Astrocyte (in vitro differentiated cells and primary cell): ENCODE results near the gene ACVRL1. TPM values are rescaled to one million over a fixed set of nuclear protein-coding genes. Genes with fewer than 3 reads are reported as not detected.

ENCODE experiments used
- DNase-seq: peaks from one replicate; pipeline ENCODE4 v3.0.0-alpha.2; 2010; ENCODE audit warnings: low read depth
- FAIRE-seq: peaks from 2 replicates; lab custom pipeline; 2011; peaks lifted over from hg19 to GRCh38; lab: Jason Lieb, UNC
- H2AFZ ChIP-seq: 2 replicates; pipeline ENCODE4 v1.6.0; 2012; ENCODE audit warnings: low read depth, low read length, inconsistent platforms
- H3K27ac ChIP-seq: 2 replicates; pipeline ENCODE4 v1.5.1; 2011; ENCODE audit warnings: low read depth, low read length, inconsistent platforms
- H3K27me3 ChIP-seq: 2 replicates; pipeline ENCODE4 v1.6.0; 2011; ENCODE audit warnings: low read length, inconsistent platforms; ENCODE audit not compliant: insufficient read depth
- H3K36me3 ChIP-seq: 2 replicates; pipeline ENCODE4 v1.5.1; 2011; ENCODE audit warnings: low read length, inconsistent platforms; ENCODE audit not compliant: insufficient read depth
- H3K4me1 ChIP-seq: 2 replicates; pipeline ENCODE4 v1.5.1; 2011; ENCODE audit warnings: low read length, inconsistent platforms; ENCODE audit not compliant: insufficient read depth
- H3K4me2 ChIP-seq: 2 replicates; pipeline ENCODE4 v1.6.0; 2012; ENCODE audit warnings: low read length, inconsistent platforms
- H3K4me3 ChIP-seq: 2 replicates; pipeline ENCODE4 v1.5.1; 2011; ENCODE audit warnings: low read depth, mild to moderate bottlenecking, low read length, inconsistent platforms; ENCODE audit not compliant: insufficient read depth
- H3K79me2 ChIP-seq: 2 replicates; pipeline ENCODE4 v1.6.0; 2012; ENCODE audit warnings: mild to moderate bottlenecking, low read length, inconsistent platforms; ENCODE audit not compliant: insufficient read depth
- H3K9ac ChIP-seq: 2 replicates; pipeline ENCODE4 v1.6.0; 2012; ENCODE audit warnings: mild to moderate bottlenecking, low read length, inconsistent platforms
- H3K9me3 ChIP-seq: 2 replicates; pipeline ENCODE4 v1.5.1; 2012; ENCODE audit warnings: low read depth, mild to moderate bottlenecking, low read length, inconsistent platforms; ENCODE audit not compliant: insufficient read depth
- H4K20me1 ChIP-seq: 2 replicates; pipeline ENCODE4 v1.6.0; 2012; ENCODE audit warnings: low read length, inconsistent platforms; ENCODE audit not compliant: insufficient read depth
- H3K27ac Mint-ChIP-seq: one replicate; pipeline ENCODE4 v1.8.0; 2021; ENCODE audit warnings: mild to moderate bottlenecking, mixed read lengths; ENCODE audit not compliant: unreplicated experiment
- H3K27me3 Mint-ChIP-seq: one replicate; pipeline ENCODE4 v1.8.0; 2021; ENCODE audit warnings: low read depth, mixed read lengths; ENCODE audit not compliant: unreplicated experiment
- H3K36me3 Mint-ChIP-seq: one replicate; pipeline ENCODE4 v1.8.0; 2021; ENCODE audit warnings: low read depth, mixed read lengths; ENCODE audit not compliant: unreplicated experiment
- H3K4me1 Mint-ChIP-seq: one replicate; pipeline ENCODE4 v1.8.0; 2021; ENCODE audit warnings: low read depth, mixed read lengths; ENCODE audit not compliant: unreplicated experiment
- H3K4me3 Mint-ChIP-seq: one replicate; pipeline ENCODE4 v1.8.0; 2021; ENCODE audit warnings: mild to moderate bottlenecking, moderate library complexity, mixed read lengths; ENCODE audit not compliant: unreplicated experiment
- H3K9me3 Mint-ChIP-seq: one replicate; pipeline ENCODE4 v1.8.0; 2021; ENCODE audit warnings: mild to moderate bottlenecking, mixed read lengths; ENCODE audit not compliant: unreplicated experiment
- CTCF ChIP-seq: IDR thresholded peaks from 2 replicates; pipeline ENCODE4 v1.5.1; 2011; ENCODE audit warnings: low read depth, mild to moderate bottlenecking, inconsistent platforms, low read length, moderate library complexity; ENCODE audit not compliant: insufficient read depth
- EZH2 ChIP-seq: IDR thresholded peaks from 2 replicates; pipeline ENCODE4 v1.6.1; 2012; ENCODE audit warnings: mild to moderate bottlenecking, low read length, inconsistent platforms; ENCODE audit not compliant: insufficient read depth
- total RNA-seq: library from RNA; stranded (reverse); gene quantifications from 2 replicates; pipeline ENCODE4 v1.2.1, GENCODE V29; 2021

ACVRL1 gene
- total RNA-seq, 1 donor from 2014 or later: 0.95 TPM

- H3K4me3 ChIP-seq: no peak overlapping the region
- H3K9me3 ChIP-seq: no peaks in the 10 kb centered on the region
- peaks cover 52% of the 10 kb centered on the region for H3K79me2 ChIP-seq
- Mint-ChIP-seq H3K27ac (peak overlapping the region; percentile 30), H3K4me1 (peaks cover 61% of the 10 kb centered on the region), H3K27me3 (no peaks in the 10 kb centered on the region), H3K36me3 (peaks cover 13% of the 10 kb centered on the region), H3K4me3 (no peak overlapping the region), H3K9me3 (no peaks in the 10 kb centered on the region)
- TF ChIP-seq EZH2 (no peak), CTCF (no peak)
- no peak for FAIRE-seq
- H2AFZ ChIP-seq: no peak overlapping the region
- H3K4me1 ChIP-seq: peaks cover 64% of the 10 kb centered on the region
- no peaks in the 10 kb centered on the region for H3K27me3 ChIP-seq
- H3K36me3 ChIP-seq: peaks cover 3% of the 10 kb centered on the region
- DNase-seq: no peak
- H3K27ac ChIP-seq: peak overlapping the region; percentile 65
- H3K4me2 ChIP-seq: peak overlapping the region; percentile 77
- peak overlapping the region; percentile 23 for H3K9ac ChIP-seq
- peaks cover 28% of the 10 kb centered on the region for H4K20me1 ChIP-seq
These were observed 64.5 kb downstream of the ACVRL1 start for GRCh38 chr12:51971679-51972421.

- Mint-ChIP-seq H3K4me1 (peaks cover 63% of the 10 kb centered on the region), H3K27me3 (no peaks in the 10 kb centered on the region), H3K4me3 (no peak overlapping the region), H3K9me3 (no peaks in the 10 kb centered on the region), H3K27ac (no peak overlapping the region), H3K36me3 (peaks cover 14% of the 10 kb centered on the region)
- Histone ChIP-seq H3K4me3 (no peak overlapping the region), H3K27ac (peak overlapping the region; percentile 65), H3K36me3 (peaks cover 3% of the 10 kb centered on the region), H3K79me2 (peaks cover 52% of the 10 kb centered on the region), H3K4me1 (peaks cover 70% of the 10 kb centered on the region), H2AFZ (no peak overlapping the region), H3K27me3 (no peaks in the 10 kb centered on the region), H3K9ac (peak overlapping the region; percentile 10), H3K9me3 (no peaks in the 10 kb centered on the region), H3K4me2 (peak overlapping the region; percentile 59), H4K20me1 (peaks cover 27% of the 10 kb centered on the region)
- DNase-seq: no peak
- TF ChIP-seq CTCF (no peak), EZH2 (no peak)
- FAIRE-seq: no peak
These were observed 65.1 kb downstream of the ACVRL1 start for GRCh38 chr12:51972422-51972812.

GRCh38 chr12:51972849-51973273, 65.6 kb downstream of the ACVRL1 start:
- Histone ChIP-seq H4K20me1 (peaks cover 24% of the 10 kb centered on the region), H3K4me2 (peak overlapping the region; percentile 59), H3K27me3 (no peaks in the 10 kb centered on the region), H2AFZ (no peak overlapping the region), H3K4me1 (peaks cover 70% of the 10 kb centered on the region), H3K4me3 (no peak overlapping the region), H3K9me3 (no peaks in the 10 kb centered on the region), H3K79me2 (peaks cover 47% of the 10 kb centered on the region), H3K36me3 (peaks cover 5% of the 10 kb centered on the region), H3K27ac (peak overlapping the region; percentile 65), H3K9ac (peak overlapping the region; percentile 10)
- no peak for FAIRE-seq
- H3K27ac Mint-ChIP-seq: no peak overlapping the region
- no peaks in the 10 kb centered on the region for H3K9me3 Mint-ChIP-seq
- no peak overlapping the region for H3K4me3 Mint-ChIP-seq
- H3K4me1 Mint-ChIP-seq: peaks cover 63% of the 10 kb centered on the region
- peaks cover 14% of the 10 kb centered on the region for H3K36me3 Mint-ChIP-seq
- peak; percentile 92 for DNase-seq
- TF ChIP-seq EZH2 (no peak), CTCF (no peak)
- H3K27me3 Mint-ChIP-seq: no peaks in the 10 kb centered on the region
